ENCODE data around the gene ADGRG6.

ADGRG6 gene

GRCh38 chr6:142455957-142456589, 154.3 kb downstream of the ADGRG6 start:
- no peak overlapping the region for H3K4me3 ChIP-seq (ENCODE audit: low read length, poor library complexity, severe bottlenecking)
- no peak overlapping the region for H3K9ac ChIP-seq (ENCODE audit: low read depth, low read length, poor library complexity, severe bottlenecking)
- H3K36me3 ChIP-seq (ENCODE audit: insufficient read depth, low read length): no peaks in the 10 kb centered on the region
- H3F3A ChIP-seq (ENCODE audit: low read depth): no peaks in the 10 kb centered on the region
- no peaks in the 10 kb centered on the region for H3K27me3 ChIP-seq (ENCODE audit: insufficient read depth, low read length, poor library complexity, severe bottlenecking)
- no peaks in the 10 kb centered on the region for H3K79me2 ChIP-seq (ENCODE audit: insufficient read depth, low read length)
- TF ChIP-seq CTCF (conservative IDR thresholded peaks at IDR 0.05; ENCODE audit: low read length): no peak
- TF ChIP-seq EZH2phosphoT487 (IDR thresholded peaks at IDR 0.05; ENCODE audit: borderline replicate concordance): no peak
- peaks cover 27% of the 10 kb centered on the region for H3K4me1 ChIP-seq (ENCODE audit: insufficient read depth, low read length, poor library complexity, severe bottlenecking)
- no peak overlapping the region for H3K4me2 ChIP-seq (ENCODE audit: low read depth, low read length, poor library complexity, severe bottlenecking)
- H4K20me1 ChIP-seq (ENCODE audit: insufficient read depth, low read length, poor library complexity, severe bottlenecking): no peaks in the 10 kb centered on the region
- no peak overlapping the region for H2AFZ ChIP-seq (ENCODE audit: low read length)
- H3K9me3 ChIP-seq (ENCODE audit: insufficient read depth, low read depth, low read length): no peaks in the 10 kb centered on the region; the same call in 1 of the 2 replicates
- no peaks in the 10 kb centered on the region for H3K9me2 ChIP-seq (replicated peaks; ENCODE audit: low read depth, low read length)

- Histone ChIP-seq H3K27me3 (ENCODE audit: insufficient read depth, low read length, poor library complexity, severe bottlenecking) (no peaks in the 10 kb centered on the region), H4K20me1 (ENCODE audit: insufficient read depth, low read length, poor library complexity, severe bottlenecking) (no peaks in the 10 kb centered on the region), H3K4me1 (ENCODE audit: insufficient read depth, low read length, poor library complexity, severe bottlenecking) (peaks cover 16% of the 10 kb centered on the region), H3K79me2 (ENCODE audit: insufficient read depth, low read length) (no peaks in the 10 kb centered on the region), H3K4me2 (ENCODE audit: low read depth, low read length, poor library complexity, severe bottlenecking) (no peak overlapping the region), H3K4me3 (ENCODE audit: low read length, poor library complexity, severe bottlenecking) (no peak overlapping the region), H3K9me2 (replicated peaks; ENCODE audit: low read depth, low read length) (no peaks in the 10 kb centered on the region), H3K9me3 (ENCODE audit: insufficient read depth, low read depth, low read length) (peaks cover 9% of the 10 kb centered on the region; the same call in 1 of the 2 replicates), H3K36me3 (ENCODE audit: insufficient read depth, low read length) (no peaks in the 10 kb centered on the region), H3F3A (ENCODE audit: low read depth) (no peaks in the 10 kb centered on the region), H3K9ac (ENCODE audit: low read depth, low read length, poor library complexity, severe bottlenecking) (no peak overlapping the region), H2AFZ (ENCODE audit: low read length) (no peak overlapping the region)
- TF ChIP-seq EZH2phosphoT487 (IDR thresholded peaks at IDR 0.05; ENCODE audit: borderline replicate concordance) (no peak), CTCF (conservative IDR thresholded peaks at IDR 0.05; ENCODE audit: low read length) (no peak)
These were observed 156.0 kb downstream of the ADGRG6 start for GRCh38 chr6:142457638-142458406.

- peaks cover 7% of the 10 kb centered on the region for H3K4me1 ChIP-seq (ENCODE audit: insufficient read depth, low read length, poor library complexity, severe bottlenecking)
- no peaks in the 10 kb centered on the region for H3K9me2 ChIP-seq (replicated peaks; ENCODE audit: low read depth, low read length)
- H2AFZ ChIP-seq (ENCODE audit: low read length): no peak overlapping the region
- no peaks in the 10 kb centered on the region for H3K36me3 ChIP-seq (ENCODE audit: insufficient read depth, low read length)
- H3K9me3 ChIP-seq (ENCODE audit: insufficient read depth, low read depth, low read length): peaks cover 9% of the 10 kb centered on the region; the same call in 1 of the 2 replicates
- H3F3A ChIP-seq (ENCODE audit: low read depth): no peaks in the 10 kb centered on the region
- H3K79me2 ChIP-seq (ENCODE audit: insufficient read depth, low read length): no peaks in the 10 kb centered on the region
- no peak overlapping the region for H3K4me3 ChIP-seq (ENCODE audit: low read length, poor library complexity, severe bottlenecking)
- H4K20me1 ChIP-seq (ENCODE audit: insufficient read depth, low read length, poor library complexity, severe bottlenecking): no peaks in the 10 kb centered on the region
- no peak overlapping the region for H3K9ac ChIP-seq (ENCODE audit: low read depth, low read length, poor library complexity, severe bottlenecking)
- H3K27me3 ChIP-seq (ENCODE audit: insufficient read depth, low read length, poor library complexity, severe bottlenecking): no peaks in the 10 kb centered on the region
- no peak for TF ChIP-seq EZH2phosphoT487 (IDR thresholded peaks at IDR 0.05; ENCODE audit: borderline replicate concordance)
- TF ChIP-seq CTCF (conservative IDR thresholded peaks at IDR 0.05; ENCODE audit: low read length): no peak
- H3K4me2 ChIP-seq (ENCODE audit: low read depth, low read length, poor library complexity, severe bottlenecking): no peak overlapping the region
These were observed 157.0 kb downstream of the ADGRG6 start for GRCh38 chr6:142458836-142459235.
